Activated CD8-positive, alpha-beta memory T cell treated with anti-CD3 and anti-CD28 coated beads, Interleukin-2, amount 10 ng/mL, durations not matched to agents 7 days and 5 days (primary cell): ENCODE results near the gene SGMS1. TPM values are rescaled to one million over a fixed set of nuclear protein-coding genes. Genes with fewer than 3 reads are reported as not detected.

Experiments used
- ATAC-seq: fragments of 150-1000 bp; cut with Tn5 transposase; one replicate; pipeline ENCODE4 v1.10.0; 2021; ENCODE audit warnings: moderate library complexity
- CTCF ChIA-PET: fragments of 350-600 bp; sonication (Branson Sonifier 250); formaldehyde crosslinking; loops from one replicate; lab custom pipeline; 2021; ENCODE audit warnings: antibody characterized with exemption; lab: Charles Lee
- DNase-seq: peaks from one replicate; pipeline ENCODE4 v3.0.0-alpha.2; 2020
- H3K27ac Mint-ChIP-seq: one replicate; pipeline ENCODE4 v1.8.0; 2021; ENCODE audit warnings: mild to moderate bottlenecking, mixed read lengths
- H3K27me3 Mint-ChIP-seq: one replicate; pipeline ENCODE4 v1.8.0; 2021; ENCODE audit warnings: mixed read lengths
- H3K36me3 Mint-ChIP-seq: one replicate; pipeline ENCODE4 v1.8.0; 2021; ENCODE audit warnings: mild to moderate bottlenecking, mixed read lengths
- H3K4me1 Mint-ChIP-seq: one replicate; pipeline ENCODE4 v1.8.0; 2021; ENCODE audit warnings: mixed read lengths
- H3K4me3 Mint-ChIP-seq: one replicate; pipeline ENCODE4 v1.8.0; 2021; ENCODE audit warnings: mild to moderate bottlenecking, moderate library complexity, mixed read lengths
- H3K9me3 Mint-ChIP-seq: one replicate; pipeline ENCODE4 v1.8.0; 2022; ENCODE audit warnings: low read depth, mixed read lengths
- total RNA-seq, 2 experiments: library from RNA; stranded (reverse); gene quantifications; one replicate each; pipeline ENCODE4 v1.2.3, GENCODE V29; 2021

SGMS1 gene
- total RNA-seq, 2 experiments from 2014 or later = 37.0 to 38.4 TPM

DNA sequence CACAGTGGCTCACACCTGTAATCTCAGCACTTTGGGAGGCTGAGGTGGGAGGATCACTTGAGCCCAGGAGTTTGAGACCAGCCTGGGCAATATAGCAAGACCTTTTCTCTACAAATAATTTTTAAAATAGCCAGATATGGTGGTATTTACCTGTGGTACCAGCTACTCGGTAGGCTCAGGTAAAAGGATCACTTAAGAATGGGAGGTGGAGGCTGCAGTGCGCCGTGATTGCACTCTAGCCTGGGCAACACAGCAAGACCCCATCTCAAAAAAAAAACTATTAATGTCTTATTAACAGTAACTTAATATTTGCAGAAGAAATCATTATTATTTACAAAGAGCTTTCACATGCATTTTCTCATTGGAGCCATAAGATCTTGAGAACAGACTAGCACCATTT, 103.6 kb downstream of the SGMS1 start:
- peaks cover 6% of the 10 kb centered on the region for H3K4me1 Mint-ChIP-seq

DNA sequence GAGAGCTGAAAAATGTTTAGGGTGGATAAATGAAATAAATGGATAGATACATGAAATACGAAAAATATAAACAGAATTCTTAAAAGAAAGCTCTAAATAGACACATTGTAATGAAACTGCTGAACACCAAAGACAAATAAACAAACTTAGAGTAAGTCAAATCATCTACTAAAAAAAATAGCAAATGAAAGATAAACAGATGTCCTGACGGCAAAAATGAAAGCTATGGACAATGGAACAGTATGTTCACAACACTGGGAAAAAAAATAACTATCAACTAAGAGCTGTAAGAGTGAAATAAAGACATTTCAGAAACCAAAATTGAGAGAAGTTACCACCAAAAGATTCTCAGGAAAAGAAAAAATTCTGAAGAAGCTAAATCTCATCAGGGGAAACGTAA, 106.1 kb downstream of the SGMS1 start:
- Mint-ChIP-seq H3K27me3 (peaks cover 10% of the 10 kb centered on the region), H3K27ac (no peak overlapping the region), H3K36me3 (peaks cover 22% of the 10 kb centered on the region), H3K4me3 (no peak overlapping the region), H3K9me3 (no peaks in the 10 kb centered on the region), H3K4me1 (peaks cover 19% of the 10 kb centered on the region)
- CTCF ChIA-PET = no interaction called here
- DNase-seq (no peak), ATAC-seq (no peak)

More for the DNA sequence above, 103.6 kb downstream of the SGMS1 start:
- Mint-ChIP-seq H3K36me3 (peaks cover 21% of the 10 kb centered on the region), H3K9me3 (no peaks in the 10 kb centered on the region), H3K4me3 (no peak overlapping the region), H3K27ac (no peak overlapping the region), H3K27me3 (peaks cover 3% of the 10 kb centered on the region)
- CTCF ChIA-PET = no interaction called here
- ATAC-seq = no peak
- DNase-seq = no peak

DNA sequence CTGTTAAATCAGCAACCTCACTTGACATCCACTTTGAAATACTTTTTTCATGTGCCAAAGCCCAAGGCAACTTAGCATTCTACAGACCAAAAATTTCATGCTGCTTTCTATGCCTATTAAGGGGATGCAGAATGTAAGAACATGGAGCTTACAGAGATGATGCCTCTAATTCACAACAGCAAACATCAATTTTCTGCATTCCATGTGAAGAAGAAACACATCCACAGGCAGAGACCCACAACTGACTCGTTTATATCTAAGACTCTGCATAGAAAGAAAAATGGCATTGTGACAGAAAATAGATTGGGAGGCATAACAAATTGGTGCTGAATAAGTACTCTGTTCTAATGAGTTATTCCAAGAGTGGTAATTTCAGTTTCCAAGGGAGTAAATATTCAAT, 107.6 kb downstream of the SGMS1 start:
- Mint-ChIP-seq H3K4me1 (peaks cover 33% of the 10 kb centered on the region), H3K4me3 (no peak overlapping the region)

DNA sequence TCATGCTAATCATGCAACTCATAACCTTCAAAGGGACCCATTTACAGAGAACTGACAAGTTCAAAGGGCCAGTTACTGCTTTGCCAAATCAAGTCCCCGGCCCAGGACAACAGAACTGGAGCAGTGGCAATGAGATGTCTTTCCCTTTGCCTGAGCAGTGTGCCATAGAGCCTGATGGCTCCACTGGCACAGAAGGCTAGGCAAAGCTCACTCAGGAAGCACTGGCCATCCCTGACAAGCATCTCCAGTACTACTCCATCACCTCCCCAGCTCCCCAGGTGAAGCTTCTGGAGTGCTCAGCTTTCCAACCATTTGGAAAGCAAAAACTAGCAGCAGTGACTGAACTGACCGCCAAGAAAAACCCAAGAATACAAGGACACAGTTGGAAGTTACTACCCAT, 108.3 kb downstream of the SGMS1 start:
- H3K4me3 Mint-ChIP-seq = no peak overlapping the region
- H3K27ac Mint-ChIP-seq = no peak overlapping the region
- peaks cover 41% of the 10 kb centered on the region for H3K4me1 Mint-ChIP-seq

More for the DNA sequence above, 107.6 kb downstream of the SGMS1 start:
- ATAC-seq (no peak), DNase-seq (no peak)
- CTCF ChIA-PET = interaction anchor here (1.0 to 1.3 kb wide), 2 partner anchors 11 to 19 kb away, joined by 3 read pairs; no protein-coding TSS in a partner anchor
- Mint-ChIP-seq H3K27me3 (peaks cover 10% of the 10 kb centered on the region), H3K27ac (no peak overlapping the region), H3K36me3 (peaks cover 20% of the 10 kb centered on the region), H3K9me3 (no peaks in the 10 kb centered on the region)

DNA sequence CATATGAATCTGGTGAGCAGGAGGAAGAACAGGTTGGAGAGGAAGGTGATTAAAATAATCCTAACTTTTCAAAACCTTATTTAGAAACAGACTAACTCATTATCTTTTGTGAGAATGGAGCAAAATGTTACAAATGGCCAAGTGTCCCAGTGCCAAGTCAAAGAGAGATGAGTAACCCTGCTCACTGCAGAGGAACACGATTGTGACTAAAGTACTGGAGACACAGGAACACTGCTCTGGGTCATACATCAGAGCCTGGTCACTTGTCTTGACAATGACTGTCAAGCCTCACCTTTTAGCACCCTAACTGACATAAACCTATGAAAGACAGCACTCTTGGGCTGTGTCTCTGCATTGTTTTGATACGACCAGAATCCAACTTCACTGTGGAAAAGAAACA, 108.8 kb downstream of the SGMS1 start:
- ATAC-seq (no peak), DNase-seq (no peak)
- peaks cover 24% of the 10 kb centered on the region for H3K36me3 Mint-ChIP-seq
- peaks cover 45% of the 10 kb centered on the region for H3K4me1 Mint-ChIP-seq
- H3K9me3 Mint-ChIP-seq = no peaks in the 10 kb centered on the region
- H3K27me3 Mint-ChIP-seq = peaks cover 10% of the 10 kb centered on the region
- no peak overlapping the region for H3K27ac Mint-ChIP-seq
- no peak overlapping the region for H3K4me3 Mint-ChIP-seq
- CTCF ChIA-PET = interaction anchor here (1.1 kb wide), 1 partner anchor 18 kb away, joined by 3 read pairs; no protein-coding TSS in a partner anchor

More for the DNA sequence above, 108.3 kb downstream of the SGMS1 start:
- CTCF ChIA-PET = interaction anchor here (1.0 to 1.3 kb wide), 2 partner anchors 12 to 20 kb away, joined by 3 read pairs; no protein-coding TSS in a partner anchor
- peaks cover 10% of the 10 kb centered on the region for H3K27me3 Mint-ChIP-seq
- H3K9me3 Mint-ChIP-seq = no peaks in the 10 kb centered on the region
- H3K36me3 Mint-ChIP-seq = peaks cover 21% of the 10 kb centered on the region
- DNase-seq (no peak), ATAC-seq (no peak)

DNA sequence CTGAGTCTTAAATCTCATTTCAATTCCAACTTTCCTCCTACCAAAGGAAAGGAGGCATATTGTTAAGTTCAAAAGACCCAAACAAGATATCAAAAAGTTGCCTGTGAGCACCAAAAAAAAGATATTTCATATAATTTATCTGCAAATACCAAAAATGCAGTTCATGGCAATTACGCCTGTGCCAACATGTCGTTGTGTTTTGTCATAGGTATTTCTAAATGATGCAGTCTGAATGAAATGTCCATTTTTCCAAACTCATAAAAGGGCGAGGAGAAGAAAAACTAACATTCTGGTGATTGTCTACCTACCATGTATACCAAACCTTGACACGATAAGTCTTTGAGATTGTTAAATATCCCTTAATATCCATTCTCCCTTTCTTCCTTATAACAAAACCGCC, 109.8 kb downstream of the SGMS1 start:
- Mint-ChIP-seq H3K36me3 (peaks cover 30% of the 10 kb centered on the region), H3K4me1 (peaks cover 56% of the 10 kb centered on the region), H3K9me3 (no peaks in the 10 kb centered on the region), H3K4me3 (no peak overlapping the region), H3K27ac (no peak overlapping the region), H3K27me3 (peaks cover 10% of the 10 kb centered on the region)
- ATAC-seq = no peak
- no peak for DNase-seq
- CTCF ChIA-PET = interaction anchor here (1.1 to 2.3 kb wide), 3 partner anchors 7 to 30 kb away, joined by 3 to 7 read pairs (median 3); no protein-coding TSS in a partner anchor

DNA sequence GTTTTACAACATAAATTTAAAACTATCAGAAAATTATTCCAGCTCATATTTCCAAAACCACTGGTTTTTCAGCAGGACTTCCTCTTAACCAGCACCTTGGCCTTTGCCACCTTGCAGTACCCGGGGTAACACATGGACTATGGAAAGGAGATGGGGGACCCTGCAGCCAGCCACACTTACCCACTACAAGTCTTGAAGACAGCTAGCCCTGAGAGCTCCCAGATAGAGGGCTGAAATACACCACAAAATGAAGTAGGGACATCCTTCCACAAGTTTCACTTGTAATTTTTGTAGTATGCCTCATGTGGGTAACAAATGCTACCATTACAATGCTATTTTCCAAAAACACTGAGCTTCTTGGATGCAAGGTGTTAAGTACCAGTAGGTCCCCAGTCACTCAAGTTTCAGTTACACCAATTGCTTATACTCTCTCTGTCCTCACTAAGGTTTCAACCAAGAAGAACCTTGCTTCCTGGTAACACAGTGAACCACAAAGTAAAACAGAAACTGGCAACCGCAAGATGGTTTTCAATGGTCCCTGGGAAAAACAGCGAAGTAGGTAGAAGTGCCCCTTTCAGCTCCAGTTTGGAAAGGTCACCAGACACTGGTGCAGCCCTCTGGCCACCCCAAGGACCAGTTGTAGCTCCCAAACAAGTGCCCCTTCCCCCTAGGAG, 110.9 kb downstream of the SGMS1 start:
- peak; percentile 50 for ATAC-seq
- H3K27ac Mint-ChIP-seq = peak overlapping the region; percentile 63
- no peaks in the 10 kb centered on the region for H3K9me3 Mint-ChIP-seq
- peaks cover 66% of the 10 kb centered on the region for H3K4me1 Mint-ChIP-seq
- CTCF ChIA-PET = interaction anchor here (0.6 to 2.3 kb wide), 13 partner anchors 8 to 565 kb away, joined by 3 to 7 read pairs (median 4); no protein-coding TSS in a partner anchor
- peak overlapping the region; percentile 37 for H3K4me3 Mint-ChIP-seq
- peak; percentile 79 for DNase-seq
- peaks cover 10% of the 10 kb centered on the region for H3K27me3 Mint-ChIP-seq
- peaks cover 27% of the 10 kb centered on the region for H3K36me3 Mint-ChIP-seq

DNA sequence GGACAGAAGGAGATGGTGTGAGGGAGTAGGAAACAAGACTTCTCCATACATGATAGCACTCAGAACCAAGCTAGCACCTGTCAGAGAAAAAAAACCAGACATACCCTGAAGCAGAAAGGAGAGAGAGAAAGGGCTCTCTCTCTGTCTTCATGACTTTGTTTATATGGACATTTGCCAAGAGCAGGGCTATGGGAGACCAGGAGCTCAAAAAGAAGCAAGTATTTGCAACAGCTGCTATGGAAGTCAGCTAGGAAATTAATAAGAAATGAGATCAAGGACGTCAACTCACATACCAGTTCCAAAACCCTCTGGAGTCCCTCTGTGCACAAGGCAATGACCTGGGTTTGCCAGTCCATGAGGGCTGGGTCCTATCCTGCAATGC, 111.6 kb downstream of the SGMS1 start:
- peaks cover 26% of the 10 kb centered on the region for H3K36me3 Mint-ChIP-seq
- H3K27ac Mint-ChIP-seq = peak overlapping the region; percentile 63
- H3K27me3 Mint-ChIP-seq = peaks cover 10% of the 10 kb centered on the region
- CTCF ChIA-PET = interaction anchor here (0.6 to 2.3 kb wide), 8 partner anchors 8 to 566 kb away, joined by 3 to 7 read pairs (median 4); no protein-coding TSS in a partner anchor
- DNase-seq (no peak), ATAC-seq (no peak)
- no peaks in the 10 kb centered on the region for H3K9me3 Mint-ChIP-seq
- peaks cover 73% of the 10 kb centered on the region for H3K4me1 Mint-ChIP-seq
- peak overlapping the region; percentile 2 for H3K4me3 Mint-ChIP-seq

GRCh38 chr10:50511492-50512213, 112.1 kb downstream of the SGMS1 start:
- CTCF ChIA-PET = interaction anchor here (1.1 to 2.3 kb wide), 6 partner anchors 8 to 93 kb away, joined by 3 to 7 read pairs (median 6); no protein-coding TSS in a partner anchor
- ATAC-seq = peak; percentile 37
- Mint-ChIP-seq H3K9me3 (no peaks in the 10 kb centered on the region), H3K27me3 (peaks cover 13% of the 10 kb centered on the region), H3K4me1 (peaks cover 79% of the 10 kb centered on the region), H3K36me3 (peaks cover 23% of the 10 kb centered on the region), H3K27ac (peak overlapping the region; percentile 63), H3K4me3 (peak overlapping the region; percentile 2)
- peak; percentile 60 for DNase-seq

- Mint-ChIP-seq H3K27me3 (peaks cover 17% of the 10 kb centered on the region), H3K27ac (peak overlapping the region; percentile 63), H3K9me3 (no peaks in the 10 kb centered on the region), H3K4me1 (peaks cover 86% of the 10 kb centered on the region), H3K36me3 (peaks cover 21% of the 10 kb centered on the region), H3K4me3 (no peak overlapping the region)
- ATAC-seq (no peak), DNase-seq (no peak)
- CTCF ChIA-PET = interaction anchor here (1.0 kb wide), 1 partner anchor 34 kb away, joined by 3 read pairs; no protein-coding TSS in a partner anchor
Measured at GRCh38 chr10:50510517-50511473, 113.0 kb downstream of the SGMS1 start.

DNA sequence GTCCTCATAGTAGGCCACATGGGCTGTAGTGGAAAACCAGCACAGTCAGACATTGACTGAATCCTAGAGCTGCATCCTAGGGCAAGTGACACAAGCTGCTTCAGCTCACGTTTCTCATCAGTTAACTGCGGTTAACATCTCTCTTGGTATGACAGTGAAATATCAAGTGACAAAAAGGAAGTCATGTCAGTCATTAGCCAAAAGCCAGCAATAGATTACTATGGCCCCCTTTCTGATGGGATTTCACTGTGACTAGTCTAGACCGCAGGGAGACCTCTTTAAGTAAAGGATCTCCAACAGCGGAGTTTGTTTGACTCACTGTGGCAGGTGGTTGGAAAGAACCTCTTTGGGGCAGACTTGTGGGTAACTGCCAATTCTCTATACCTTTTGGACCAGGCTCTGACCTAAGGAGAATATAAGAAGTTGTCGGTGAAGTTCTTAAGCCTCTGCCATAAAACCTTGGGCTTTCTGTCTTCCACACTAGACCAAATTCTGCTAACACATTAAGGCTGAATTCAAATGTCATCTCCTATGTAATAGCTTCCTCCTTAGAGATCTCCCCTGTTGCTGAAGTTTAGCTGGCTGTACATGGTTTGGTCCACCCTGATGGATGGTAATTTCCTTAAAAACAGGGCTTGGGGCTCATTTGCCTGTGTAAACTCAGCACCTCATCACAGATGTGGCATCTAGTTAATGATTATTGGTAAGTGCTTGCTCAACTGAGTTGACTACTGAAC, 115.3 kb downstream of the SGMS1 start:
- Mint-ChIP-seq H3K4me3 (no peak overlapping the region), H3K36me3 (peaks cover 18% of the 10 kb centered on the region), H3K9me3 (no peaks in the 10 kb centered on the region), H3K27me3 (peaks cover 10% of the 10 kb centered on the region), H3K27ac (peak overlapping the region; percentile 71), H3K4me1 (peaks cover 90% of the 10 kb centered on the region)
- CTCF ChIA-PET = interaction anchor here (1.2 to 1.9 kb wide), 6 partner anchors 13 to 88 kb away, joined by 3 to 9 read pairs (median 4); no protein-coding TSS in a partner anchor
- ATAC-seq (peak; percentile 79), DNase-seq (peak; percentile 91)
